SW480 (cell line): ENCODE results near the gene FBXO31.

Experiments used
- DNase-seq: peaks from one replicate; pipeline ENCODE4 v3.0.0-alpha.2; 2016; ENCODE audit warnings: low spot score

Gene FBXO31

DNA sequence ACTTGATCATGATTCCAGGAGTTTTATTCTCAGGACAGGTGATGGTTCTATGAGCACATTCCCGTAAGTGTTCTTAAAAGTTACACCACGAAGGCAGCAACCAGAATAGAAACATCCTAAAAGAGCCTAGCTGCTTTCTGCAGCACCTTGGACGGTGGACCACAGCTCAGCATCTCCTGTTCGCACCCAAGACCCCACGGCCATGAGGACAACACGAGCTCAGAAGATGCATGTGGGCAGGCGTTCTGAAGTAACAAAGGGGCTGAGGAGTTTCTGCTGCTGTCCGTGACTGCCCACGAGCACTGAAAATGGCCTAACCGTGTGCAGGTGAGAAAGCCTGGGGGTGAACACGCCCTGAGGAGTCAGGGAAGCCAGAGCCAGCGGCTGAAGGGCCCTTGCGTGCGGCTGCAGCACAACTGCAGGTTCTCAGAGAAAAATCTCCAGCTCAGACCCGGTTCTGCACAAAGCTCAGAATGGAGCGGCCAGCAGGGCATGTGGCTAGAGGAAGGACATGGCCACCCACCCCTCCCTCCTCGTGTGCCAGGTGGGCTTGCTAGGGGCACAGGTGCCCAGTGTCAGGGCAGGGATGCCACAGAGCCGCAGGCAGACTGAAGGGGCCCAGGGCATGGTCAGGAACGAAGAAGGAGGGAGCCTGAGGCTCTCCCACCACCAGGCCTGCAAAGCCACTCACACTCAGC lies 55.6 kb downstream of the FBXO31 start:
- no peak for DNase-seq

DNA sequence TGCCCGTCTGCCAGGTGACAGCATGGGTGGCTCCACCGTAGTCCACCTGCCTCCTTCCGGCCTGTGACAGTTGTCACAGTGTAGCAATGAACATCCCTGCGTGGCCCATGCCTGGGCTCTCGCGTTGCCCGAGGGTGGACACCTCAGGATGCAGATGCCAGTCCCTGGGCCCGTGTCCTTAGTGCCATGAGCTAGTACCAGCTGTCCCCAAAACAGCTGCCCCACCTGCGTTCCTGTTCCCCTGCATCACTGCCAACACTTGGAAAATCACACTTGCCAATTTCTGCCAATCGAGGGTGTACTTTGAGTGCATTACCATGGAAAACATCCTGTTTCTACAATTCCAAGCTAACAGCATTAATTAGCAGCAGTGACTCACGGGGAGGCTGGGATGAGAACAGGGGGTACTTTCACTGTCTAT lies 57.4 kb downstream of the FBXO31 start:
- DNase-seq: no peak

DNA sequence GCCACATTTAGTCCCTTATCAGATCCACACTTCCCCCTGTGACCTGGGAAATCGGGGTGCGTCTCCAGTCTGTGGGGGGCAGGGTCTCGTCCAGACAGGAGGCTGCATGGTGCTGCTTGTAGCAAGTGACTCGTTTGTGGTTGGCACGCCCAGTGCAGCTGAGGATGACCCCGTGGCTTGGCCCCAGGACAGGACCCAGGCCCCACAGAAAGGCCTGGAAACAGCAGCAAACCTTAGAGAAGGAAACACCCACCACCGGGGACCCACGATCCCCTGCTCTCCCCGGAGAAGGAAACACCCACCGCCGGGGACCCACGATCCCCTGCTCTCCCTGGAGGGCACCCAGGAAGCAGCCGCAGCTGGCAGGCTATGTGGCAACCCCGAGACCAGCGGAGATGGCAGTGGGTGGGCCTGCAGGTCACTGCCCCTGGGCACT lies 58.1 kb downstream of the FBXO31 start:
- DNase-seq: no peak

DNA sequence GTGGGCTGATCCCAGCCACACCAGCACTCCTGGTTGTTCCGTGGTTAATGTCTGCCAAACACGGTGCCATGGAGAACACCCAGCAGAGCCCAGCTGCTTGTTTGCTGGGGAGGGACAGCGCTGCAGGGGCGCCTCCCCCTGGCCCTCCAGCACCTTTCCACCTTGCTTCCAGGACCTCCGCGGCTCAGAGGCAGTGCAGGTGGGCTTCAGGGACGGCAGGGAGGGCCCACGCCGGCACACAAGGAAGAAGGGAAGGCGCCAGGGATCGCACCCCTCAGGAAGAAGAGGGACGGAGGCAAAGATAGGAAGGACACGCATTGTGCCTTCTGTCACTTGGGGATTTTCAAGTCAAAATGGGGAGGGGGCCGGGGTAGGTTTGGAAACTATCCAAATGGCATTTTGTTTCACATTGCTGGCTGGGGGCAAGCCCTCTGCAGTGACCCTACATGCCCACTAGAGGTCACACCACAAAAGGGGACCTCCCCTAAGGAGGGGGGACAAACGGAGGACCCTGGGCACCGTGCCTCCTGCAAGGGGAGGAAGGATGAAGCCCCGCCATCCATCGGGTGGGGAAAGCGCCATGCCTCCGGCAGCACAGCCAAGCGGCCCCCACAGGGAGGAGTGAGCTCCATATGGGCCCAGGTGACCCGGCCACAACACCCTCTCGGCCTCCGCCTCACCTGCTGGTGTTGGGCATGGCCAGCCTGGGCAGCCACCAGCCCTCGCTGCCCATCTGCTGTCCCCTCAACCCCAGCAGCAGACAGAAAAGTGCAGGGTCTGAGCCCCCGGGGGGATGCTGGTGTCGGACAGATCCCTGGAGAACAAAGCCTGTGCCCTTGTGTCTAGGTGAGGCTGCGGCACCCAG lies 58.9 kb downstream of the FBXO31 start:
- DNase-seq: no peak

DNA sequence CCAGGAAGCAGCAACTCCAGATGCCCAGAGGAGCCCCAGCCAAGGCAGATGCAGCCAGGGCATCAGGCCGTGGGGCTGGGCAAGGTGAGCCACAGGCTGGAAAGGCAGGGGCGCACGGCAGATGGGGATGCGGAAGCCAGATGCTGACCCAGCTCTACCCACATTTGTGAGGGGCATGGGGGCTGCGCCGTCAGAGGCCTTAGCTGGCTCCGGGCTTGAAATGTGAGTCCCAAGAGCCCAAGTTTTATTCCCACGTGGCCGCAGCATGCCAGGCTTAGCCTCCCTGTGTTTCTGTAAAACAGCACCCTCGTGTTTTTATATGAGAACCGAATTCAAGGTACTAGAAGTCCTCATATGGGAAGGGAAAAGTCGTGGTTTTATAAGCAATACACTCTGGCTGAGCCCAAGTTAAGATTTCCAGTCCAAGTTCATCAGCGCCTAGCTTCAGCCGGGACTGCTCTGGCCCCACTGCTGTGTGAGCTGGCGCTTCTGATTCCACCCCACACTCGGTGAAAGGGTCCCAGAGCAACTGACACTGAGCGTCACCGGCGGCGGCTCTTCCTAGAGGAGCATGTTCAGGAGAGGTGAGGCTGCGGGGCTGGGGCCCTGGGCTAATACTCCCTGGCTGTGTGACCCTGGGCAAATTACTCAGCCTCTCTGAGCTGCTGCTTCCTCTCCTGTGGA lies 59.7 kb downstream of the FBXO31 start:
- no peak for DNase-seq

DNA sequence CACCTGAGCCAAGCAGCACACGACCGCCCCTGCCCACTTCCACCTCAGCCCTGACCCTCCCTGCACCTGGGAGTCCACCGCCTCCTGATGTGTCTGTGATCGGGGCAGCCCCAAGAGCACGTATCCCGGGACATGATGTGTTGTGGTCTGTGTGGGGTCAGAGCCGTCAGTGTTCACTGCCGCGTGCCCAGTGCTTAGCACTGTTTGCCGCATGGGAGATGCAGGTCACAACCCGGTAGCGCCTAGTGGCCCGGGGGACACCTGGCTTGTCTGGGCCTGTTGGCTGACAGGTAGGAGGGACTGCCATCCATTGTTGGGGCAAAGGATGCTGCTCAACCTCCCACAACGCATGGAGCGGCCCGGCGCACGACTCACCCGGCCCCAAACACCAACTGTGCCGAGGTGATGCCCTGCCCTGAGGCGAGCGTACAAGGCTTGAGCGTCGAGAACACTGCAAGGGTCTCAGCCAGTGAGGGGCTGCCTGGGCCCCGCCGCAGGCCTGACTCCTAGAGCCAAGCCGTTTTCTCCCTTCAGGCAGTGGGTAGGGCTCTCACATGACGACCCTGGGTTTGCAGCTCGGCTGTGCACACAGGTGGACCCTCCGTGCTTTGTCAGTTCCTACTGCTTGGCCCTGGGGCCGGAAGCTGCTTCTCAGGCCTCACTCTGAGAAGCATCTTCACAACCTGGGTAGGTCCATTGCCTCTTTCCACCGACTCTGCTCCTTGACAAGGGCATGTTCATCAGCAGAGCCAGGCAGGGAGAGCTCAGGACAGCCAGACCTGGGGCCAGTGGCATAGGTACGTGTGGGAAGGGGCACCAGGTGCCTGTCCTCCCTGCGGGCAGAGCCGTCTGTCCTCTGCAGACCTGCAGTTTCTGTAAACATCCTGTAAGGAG lies 60.5 kb downstream of the FBXO31 start:
- no peak for DNase-seq

DNA sequence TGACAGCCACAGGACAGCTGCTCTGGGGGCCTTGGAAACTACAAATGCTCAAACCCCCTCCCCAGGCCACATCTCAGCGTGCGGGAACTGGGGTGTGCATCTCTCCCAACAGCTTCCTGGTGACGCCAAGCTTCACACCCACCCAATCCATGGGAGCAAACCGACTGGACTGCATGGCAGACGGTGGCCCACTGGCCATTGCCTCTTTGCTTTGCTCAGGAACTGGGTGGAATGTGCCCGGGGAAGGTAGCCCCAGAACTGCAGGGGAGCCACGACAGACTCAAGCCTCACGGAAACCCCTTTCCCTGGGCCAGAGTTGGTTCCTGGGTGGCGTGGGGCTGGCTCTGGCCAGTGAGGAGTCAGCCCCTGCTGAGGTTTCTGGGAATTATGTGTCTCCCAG lies 61.2 kb downstream of the FBXO31 start:
- no peak for DNase-seq

DNA sequence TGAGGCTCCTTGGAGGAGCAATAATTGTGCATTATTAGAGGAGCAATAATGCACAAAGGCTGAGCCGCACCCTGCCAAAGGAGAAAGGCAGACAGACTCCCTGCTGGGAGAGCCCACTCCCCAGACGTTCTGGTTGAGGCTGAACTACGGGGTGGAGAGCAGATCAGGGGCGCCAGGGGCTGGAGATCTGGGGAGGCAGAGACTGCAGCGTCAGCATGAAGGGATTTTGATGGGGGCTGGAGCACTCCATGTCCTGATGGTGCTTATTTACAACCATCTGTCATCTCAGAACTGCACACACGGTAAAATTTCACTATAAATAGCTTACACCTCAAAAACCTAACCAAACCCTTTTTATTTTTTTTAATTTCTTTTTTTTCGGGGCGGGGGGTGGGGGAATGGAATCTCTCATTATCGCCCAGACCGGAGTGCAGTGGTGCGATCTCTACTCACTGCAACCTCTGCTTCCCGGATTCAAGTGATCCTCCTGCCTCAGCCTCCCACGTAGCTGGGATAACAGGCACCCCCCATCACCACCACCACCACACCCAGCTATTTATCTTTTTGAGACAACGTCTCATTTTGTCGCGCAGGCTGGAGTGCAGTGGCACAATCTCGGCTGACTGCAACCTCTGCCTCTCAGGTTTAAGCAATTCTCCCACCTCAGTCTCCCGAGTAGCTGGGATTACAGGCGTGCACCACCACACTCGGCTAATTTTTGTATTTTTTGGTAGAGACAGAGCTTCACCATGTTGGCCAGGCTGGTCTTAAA lies 62.1 kb downstream of the FBXO31 start:
- DNase-seq: no peak

DNA sequence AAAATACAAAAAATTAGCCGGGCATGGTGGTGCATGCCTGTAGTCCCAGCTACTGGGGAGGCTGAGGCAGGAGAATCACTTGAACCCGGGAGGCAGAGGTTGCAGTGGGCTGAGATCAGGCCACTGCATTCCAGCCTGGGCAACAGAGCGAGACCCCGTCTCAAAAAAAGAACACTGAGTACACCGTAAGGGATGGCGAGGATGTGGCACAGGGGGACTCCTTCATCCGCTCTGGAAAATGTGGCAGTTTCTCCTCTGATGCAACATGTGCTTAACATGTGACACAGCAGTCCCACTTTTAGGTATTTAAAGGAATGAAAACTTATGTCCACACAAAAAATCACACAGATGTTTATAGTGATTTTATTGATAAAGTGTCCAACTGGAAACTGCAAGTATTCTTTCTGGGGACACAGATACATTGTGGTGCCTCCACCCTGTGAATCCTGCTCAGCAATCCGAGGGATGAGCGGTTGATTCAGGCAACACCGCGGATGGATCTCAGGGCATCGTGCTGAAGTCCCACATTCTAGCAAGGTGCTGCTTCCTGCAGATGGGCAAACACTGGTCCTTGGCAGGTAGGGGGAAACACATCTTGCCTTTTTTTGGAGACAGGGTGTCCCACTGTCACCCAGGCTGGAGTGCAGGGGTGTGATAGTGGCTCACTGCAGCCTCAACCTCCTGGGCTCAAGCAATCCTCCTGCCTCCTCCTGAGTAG lies 62.9 kb downstream of the FBXO31 start:
- no peak for DNase-seq

DNA sequence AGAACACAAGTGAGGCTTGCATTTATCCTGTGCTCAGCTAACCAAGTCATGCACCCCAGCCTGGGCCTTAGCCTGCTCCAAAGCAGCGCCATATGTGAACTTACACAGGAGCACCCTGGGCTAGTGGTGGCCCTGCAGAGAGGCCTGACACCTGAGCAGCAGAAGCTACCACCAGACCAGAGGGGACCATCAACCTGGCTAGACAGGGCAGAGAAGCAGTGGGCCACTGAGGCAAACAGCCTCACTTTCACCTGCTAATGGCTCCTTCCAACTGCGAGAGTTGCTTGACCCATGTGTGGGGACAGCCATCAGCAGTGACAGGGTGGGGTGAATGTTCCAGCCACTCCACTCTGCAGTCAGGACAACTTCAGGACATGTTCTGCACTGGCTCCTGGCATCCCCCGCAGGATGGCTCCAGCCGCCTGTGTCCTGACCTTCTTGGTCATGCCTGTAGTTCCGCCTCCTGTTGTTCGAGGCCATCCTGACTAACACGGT lies 63.5 kb downstream of the FBXO31 start:
- DNase-seq: no peak

DNA sequence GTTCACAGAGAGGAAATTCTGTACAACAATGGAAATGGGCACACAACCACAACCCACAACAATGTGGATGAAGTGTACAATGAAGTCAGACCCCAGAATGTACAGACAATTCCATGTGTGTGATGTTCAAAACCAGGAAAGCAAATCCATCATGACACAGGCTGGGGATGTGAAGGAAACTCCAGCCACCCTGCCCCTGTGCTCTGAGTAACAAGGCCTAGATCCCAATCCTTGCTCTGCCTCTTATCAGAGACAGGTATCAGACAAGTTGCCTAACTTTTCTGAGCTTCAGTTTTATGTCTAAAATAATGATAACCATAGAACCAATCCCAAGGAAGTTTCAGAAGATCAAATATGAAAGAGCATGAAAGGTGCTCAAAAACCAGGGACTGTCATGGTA lies 64.6 kb downstream of the FBXO31 start:
- DNase-seq: no peak

DNA sequence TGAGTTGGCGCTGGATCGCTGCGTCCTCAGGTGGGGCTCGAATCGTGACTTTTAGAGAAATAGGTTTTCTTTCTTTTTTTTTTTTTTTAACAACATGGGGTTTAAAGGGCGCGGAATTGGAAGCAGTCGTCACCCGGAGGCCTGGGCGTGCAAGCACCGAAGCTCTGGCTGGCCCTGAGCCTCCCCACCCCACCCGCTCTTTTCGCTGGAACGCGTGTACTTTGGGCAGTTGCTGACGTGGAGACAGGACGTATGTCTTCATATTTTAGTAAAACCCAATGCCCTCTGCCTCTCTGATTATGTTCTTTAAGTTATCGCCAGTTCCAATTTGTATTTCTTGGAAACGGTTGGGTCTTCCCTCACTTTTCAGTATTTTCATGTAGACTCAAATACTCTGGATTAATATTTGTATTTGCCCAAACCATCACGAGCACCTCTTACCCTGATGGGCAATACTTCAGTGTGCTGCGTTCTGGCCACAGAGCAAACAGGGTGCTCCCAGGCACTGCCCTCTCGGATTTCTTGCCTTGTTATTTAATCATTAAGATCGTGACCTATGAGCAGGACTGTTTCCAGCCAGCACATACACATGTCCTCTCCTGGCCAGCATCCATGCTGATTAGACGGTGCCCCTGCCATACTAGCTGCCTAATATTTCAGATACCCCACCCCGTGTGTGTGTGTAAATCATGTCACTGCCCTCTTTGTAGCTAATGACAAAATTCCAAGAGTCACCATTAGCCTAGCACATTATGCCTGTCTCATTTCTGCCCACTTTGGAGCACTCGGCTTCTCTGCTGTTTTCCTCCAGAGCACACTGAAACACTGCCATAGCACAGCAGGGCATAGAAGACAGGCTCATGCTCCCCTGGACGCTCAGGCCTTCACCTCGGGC lies 65.6 kb downstream of the FBXO31 start:
- DNase-seq: peak; percentile 41

DNA sequence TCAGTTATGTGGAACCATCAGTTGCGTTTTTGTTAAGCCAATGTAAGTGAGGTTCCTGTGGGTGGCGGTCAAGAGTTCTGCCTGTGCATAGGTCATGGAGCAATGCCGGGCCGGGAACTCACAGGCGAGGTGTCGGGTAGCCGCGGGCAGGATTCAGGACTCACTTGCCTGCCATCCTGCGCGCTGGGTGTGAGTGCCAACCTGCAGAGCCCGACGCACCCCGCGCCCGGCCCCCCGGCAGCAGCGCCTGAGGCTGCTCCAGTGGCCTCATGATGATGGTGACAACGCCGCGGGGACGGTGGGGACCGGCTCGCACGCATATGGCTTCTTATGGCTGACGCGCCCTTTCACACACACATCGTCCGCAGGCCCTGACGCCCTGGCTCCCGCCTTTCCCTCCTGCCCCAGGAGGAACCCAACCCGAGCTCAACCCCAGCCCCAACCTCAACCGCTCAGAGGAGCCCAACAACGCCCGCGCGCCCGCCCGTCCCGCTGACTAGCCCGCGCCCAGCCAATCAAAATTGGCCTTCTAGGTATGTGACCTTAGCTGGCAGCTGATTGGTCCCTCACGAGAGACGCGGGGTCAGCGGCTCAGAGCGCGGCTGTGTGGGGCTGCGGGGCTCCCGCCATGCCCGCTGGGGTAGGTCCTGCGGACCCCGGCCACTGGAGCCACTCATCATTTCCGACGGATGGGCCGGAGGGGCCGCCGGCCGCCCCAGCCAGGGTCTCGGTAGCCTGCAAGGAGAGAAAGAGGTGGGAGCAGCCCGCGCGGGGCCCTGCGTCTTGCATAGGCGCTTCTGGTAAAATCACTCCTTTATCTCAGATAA lies 66.4 kb downstream of the FBXO31 start, which contains the start of gene C16orf95:
C16orf95 (minus strand) TSS at position 470 of the 827 bp plus-strand sequence; CDS start at position 320, 150 bp downstream.
- peak; percentile 92 for DNase-seq

DNA sequence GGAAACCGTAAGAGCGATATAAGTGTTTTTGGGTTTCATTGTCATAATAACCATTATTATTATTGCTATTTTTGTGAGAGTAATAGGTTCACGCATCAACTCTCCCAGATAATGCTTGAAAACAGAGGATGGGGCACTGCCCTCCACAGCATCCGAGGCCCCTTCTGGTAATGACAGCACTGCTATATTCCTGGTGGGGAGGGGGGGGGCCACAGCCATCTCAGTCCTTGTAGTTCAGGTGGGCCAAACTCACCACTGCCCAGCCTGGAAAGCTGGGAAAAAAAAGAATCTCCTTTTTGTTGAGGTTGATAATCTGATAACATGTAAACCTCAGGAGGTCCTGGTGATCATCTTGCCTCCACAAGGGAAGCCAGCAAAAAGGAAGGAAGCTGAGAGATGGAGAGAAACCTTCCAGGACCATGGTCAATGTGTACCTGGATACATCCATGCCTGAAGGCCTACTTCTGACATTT lies 67.1 kb downstream of the FBXO31 start:
- no peak for DNase-seq

DNA sequence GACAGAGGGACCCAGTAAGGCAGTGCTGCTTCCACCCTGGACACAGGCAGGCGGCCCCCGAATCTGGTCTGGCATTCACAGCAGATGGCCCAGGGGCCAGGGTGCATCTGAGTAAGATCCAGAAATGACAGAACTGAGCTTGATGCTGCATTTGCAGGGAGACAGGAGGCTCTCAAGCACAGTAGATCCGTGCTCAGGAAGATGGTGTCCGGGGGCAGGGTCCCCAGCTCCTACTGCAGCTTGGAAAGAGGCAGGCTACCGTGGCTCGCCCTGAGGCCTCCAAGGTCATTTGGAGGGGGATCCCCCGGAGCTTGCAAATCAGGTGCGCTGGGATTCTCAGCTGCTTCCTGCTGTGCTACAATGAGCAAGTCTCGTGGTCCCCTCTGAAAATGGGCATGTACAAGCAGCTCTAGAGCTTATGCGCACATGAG lies 68.6 kb downstream of the FBXO31 start:
- DNase-seq: no peak

DNA sequence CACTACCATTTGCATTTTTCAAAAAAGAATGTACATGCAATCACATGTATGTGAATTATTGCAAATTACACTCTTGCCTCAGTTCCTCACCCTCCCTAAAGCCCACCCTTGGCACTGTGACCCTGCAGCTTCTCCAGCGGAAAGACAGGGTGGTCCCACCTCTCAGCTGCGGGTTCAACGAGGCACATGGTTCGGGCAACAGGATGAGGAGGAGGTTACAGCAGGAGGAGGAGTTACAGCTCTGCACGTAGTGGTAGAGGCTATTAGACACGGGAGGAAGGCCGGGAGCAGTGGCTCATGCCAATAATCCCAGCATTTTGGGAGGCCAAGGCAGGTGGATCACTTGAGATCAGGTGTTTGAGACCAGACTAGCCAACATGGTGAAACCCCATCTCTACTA lies 71.6 kb downstream of the FBXO31 start:
- DNase-seq: no peak

DNA sequence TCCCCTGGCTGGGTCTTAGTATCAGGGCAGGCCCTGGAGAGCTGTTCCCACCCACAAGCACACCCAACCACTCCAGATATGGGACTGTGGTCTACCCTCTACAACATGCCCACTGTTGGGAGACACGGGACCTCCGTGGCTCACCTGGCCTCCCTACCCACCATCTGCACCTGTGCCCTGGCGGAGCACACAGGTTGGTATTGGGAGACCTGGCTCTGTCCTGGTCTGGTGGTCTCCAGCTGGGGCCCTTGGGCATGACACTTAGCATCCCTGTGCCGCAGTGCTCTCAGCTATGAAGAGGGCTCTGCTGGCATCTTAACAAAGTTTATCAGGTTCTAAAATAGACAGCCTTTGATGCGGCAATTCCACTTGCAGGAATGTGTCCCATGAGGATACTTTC lies 72.2 kb downstream of the FBXO31 start:
- no peak for DNase-seq

DNA sequence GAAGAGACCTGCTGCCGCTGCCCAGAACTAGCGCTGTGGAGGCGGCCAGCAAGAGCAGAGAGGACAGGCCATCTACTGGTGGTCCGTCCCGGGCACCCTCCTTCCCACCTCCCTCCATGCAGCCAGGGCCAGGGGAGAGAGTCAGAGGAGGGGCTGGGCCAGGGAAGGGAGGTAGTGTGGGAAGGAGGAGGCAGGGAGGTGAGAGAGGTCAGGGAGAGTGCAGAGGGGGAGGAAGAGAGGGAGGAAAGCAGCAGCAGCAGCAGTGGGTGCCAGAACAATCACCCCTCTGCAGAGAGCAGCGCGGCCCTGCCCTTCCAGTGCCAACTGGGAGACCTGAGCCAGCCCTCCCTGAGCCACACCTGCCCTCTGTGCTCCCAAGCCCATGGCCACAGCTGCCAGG lies 73.0 kb downstream of the FBXO31 start:
- DNase-seq: no peak
